HepG2 (cell line): Measurements from ENCODE around the gene SMIM44. TPM values are rescaled to one million over a fixed set of nuclear protein-coding genes. Genes with fewer than 3 reads are reported as not detected.
A peak's percentile ranks its signal among the peaks of the same experiment; 100 is the strongest.

Experiments used
- ATAD3A ChIP-seq: sonication (generic); formaldehyde crosslinking; IDR thresholded peaks from 2 replicates; pipeline ENCODE4 v1.4.0; 2020; ENCODE audit warnings: missing genetic modification reagents
- BRCA1 ChIP-seq: sonication (generic); formaldehyde crosslinking; IDR thresholded peaks from 2 replicates; pipeline ENCODE4 v1.4.0; 2020; ENCODE audit warnings: missing genetic modification reagents
- CBFB ChIP-seq: sonication (generic); formaldehyde crosslinking; IDR thresholded peaks from 2 replicates; pipeline ENCODE4 v1.4.0; 2020; ENCODE audit warnings: missing genetic modification reagents
- GABPA ChIP-seq, 2 experiments: IDR thresholded peaks; 2 replicates each; pipeline ENCODE4 v1.6.1; 2011 to 2016; ENCODE audit warnings: low read depth in 2 of 2, low read length in 1 of 2, missing biosample characterization in 1 of 2, missing genetic modification characterization in 1 of 2
- GTF3A ChIP-seq: sonication (generic); formaldehyde crosslinking; conservative IDR thresholded peaks from 2 replicates; pipeline ENCODE4 v1.4.0; 2020; ENCODE audit warnings: mild to moderate bottlenecking, missing genetic modification reagents
- HNRNPUL1 ChIP-seq: fragments of 200-400 bp; formaldehyde crosslinking; IDR thresholded peaks from 2 replicates; pipeline ENCODE4 v1.6.1; 2017; ENCODE audit warnings: low read depth, mild to moderate bottlenecking, low read length, moderate library complexity
- JUN ChIP-seq: sonication (generic); formaldehyde crosslinking; IDR thresholded peaks from 2 replicates; pipeline ENCODE4 v1.4.0; 2020; ENCODE audit warnings: mild to moderate bottlenecking, missing genetic modification reagents
- MED13 ChIP-seq: sonication (generic); formaldehyde crosslinking; IDR thresholded peaks from 2 replicates; pipeline ENCODE4 v1.5.0; 2020; ENCODE audit warnings: missing genetic modification reagents
- RBFOX2 ChIP-seq: fragments of 200-400 bp; formaldehyde crosslinking; IDR thresholded peaks from 2 replicates; pipeline ENCODE4 v1.6.1; 2017; ENCODE audit warnings: low read depth, mild to moderate bottlenecking, low read length
- SMAD9 ChIP-seq: sonication (generic); formaldehyde crosslinking; IDR thresholded peaks from 2 replicates; pipeline ENCODE4 v1.5.1; 2020; ENCODE audit warnings: mild to moderate bottlenecking, missing genetic modification reagents
- SOX13 ChIP-seq, 3 experiments: fragments of 450-650 bp in 1 of 3; sonication (generic) in 1 of 3; formaldehyde crosslinking in 1 of 3; IDR thresholded peaks in 2 of 3; conservative IDR thresholded peaks in 1 of 3; 2 replicates each; pipeline versions ENCODE4 v1.5.0 to v1.6.1; 2016 to 2020; ENCODE audit warnings: antibody characterized with exemption in 1 of 3, mild to moderate bottlenecking in 1 of 3, missing compliant biosample characterization in 1 of 3, missing genetic modification reagents in 1 of 3, moderate library complexity in 1 of 3
- TCF12 ChIP-seq, 2 experiments: fragments of 450-650 bp in 1 of 2; sonication (generic) in 1 of 2; formaldehyde crosslinking in 1 of 2; IDR thresholded peaks; 2 replicates each; pipeline versions ENCODE4 v1.6.1 to v1.8.0; 2017 to 2022; ENCODE audit warnings: antibody characterized with exemption in 1 of 2, mild to moderate bottlenecking in 1 of 2, missing genetic modification reagents in 1 of 2, moderate library complexity in 1 of 2
- ZNF251 ChIP-seq: sonication (generic); formaldehyde crosslinking; IDR thresholded peaks from 2 replicates; pipeline ENCODE4 v1.9.0; 2021; ENCODE audit warnings: mild to moderate bottlenecking, missing genetic modification reagents
- ZNF333 ChIP-seq: sonication (generic); formaldehyde crosslinking; IDR thresholded peaks from 2 replicates; pipeline ENCODE4 v1.4.0; 2020; ENCODE audit warnings: mild to moderate bottlenecking, missing genetic modification reagents, borderline replicate concordance
- ZNF564 ChIP-seq: sonication (generic); formaldehyde crosslinking; IDR thresholded peaks from 2 replicates; pipeline ENCODE4 v1.8.1; 2023; ENCODE audit warnings: mild to moderate bottlenecking, missing genetic modification reagents
- ZNF572 ChIP-seq: sonication (generic); formaldehyde crosslinking; IDR thresholded peaks from 2 replicates; pipeline ENCODE4 v1.5.1; 2020; ENCODE audit warnings: mild to moderate bottlenecking, missing genetic modification reagents
- ZNF644 ChIP-seq: IDR thresholded peaks from 2 replicates; pipeline ENCODE4 v1.6.1; 2016; ENCODE audit warnings: low read depth
- polyA plus RNA-seq, 8 experiments: library from polyadenylated mRNA; depleted of rRNA in 3 of 8; stranded (reverse) in 7 of 8; unstranded in 1 of 8; fragments of >200 nt; fragmentation: Illumina TruSeq in 4 of 8; extraction: Trizol in 4 of 8; gene quantifications; 2 replicates each; pipeline versions ENCODE4 v1.2.1 to v1.2.3, GENCODE V29; 2011 to 2016; ENCODE audit warnings: low read depth in 4 of 8, missing spikeins in 1 of 8, mixed read lengths in 1 of 8; ENCODE audit not compliant: insufficient read depth in 1 of 8
- total RNA-seq, 5 experiments: library from RNA; depleted of rRNA; stranded (reverse); fragments of >200 nt; fragmentation: Illumina TruSeq; extraction: Trizol; gene quantifications; 2 replicates each; pipeline ENCODE4 v1.2.3, GENCODE V29; 2016; ENCODE audit warnings: low read depth in 1 of 5
- TF ChIP-seq, protein P1 (sequence below): IDR thresholded peaks from 2 replicates; pipeline ENCODE4 v1.6.1; 2016; ENCODE audit warnings: low read depth, borderline replicate concordance
- TF ChIP-seq, protein P2 (sequence below): sonication (generic); formaldehyde crosslinking; IDR thresholded peaks from 2 replicates; pipeline ENCODE4 v1.4.0; 2020; ENCODE audit warnings: missing genetic modification reagents; ENCODE audit errors: not compliant biosample characterization
- TF ChIP-seq, protein P3 (sequence below), 2 experiments: sonication (generic) in 1 of 2; formaldehyde crosslinking in 1 of 2; IDR thresholded peaks; 2 replicates each; pipeline versions ENCODE4 v1.4.0 to v1.6.1; 2016 to 2020; ENCODE audit warnings: borderline replicate concordance in 1 of 2, low read depth in 1 of 2, mild to moderate bottlenecking in 1 of 2, missing genetic modification reagents in 1 of 2
- TF ChIP-seq, protein P4 (sequence below): IDR thresholded peaks from 2 replicates; pipeline ENCODE4 v1.6.1; 2016; ENCODE audit warnings: missing compliant biosample characterization, missing genetic modification reagents, borderline replicate concordance

The SMIM44 gene
- total and polyA plus RNA-seq, 2 of the 13 experiments (the other 11 are each of a cell fraction or from before 2014, with no cell fraction given), result not detected

DNA sequence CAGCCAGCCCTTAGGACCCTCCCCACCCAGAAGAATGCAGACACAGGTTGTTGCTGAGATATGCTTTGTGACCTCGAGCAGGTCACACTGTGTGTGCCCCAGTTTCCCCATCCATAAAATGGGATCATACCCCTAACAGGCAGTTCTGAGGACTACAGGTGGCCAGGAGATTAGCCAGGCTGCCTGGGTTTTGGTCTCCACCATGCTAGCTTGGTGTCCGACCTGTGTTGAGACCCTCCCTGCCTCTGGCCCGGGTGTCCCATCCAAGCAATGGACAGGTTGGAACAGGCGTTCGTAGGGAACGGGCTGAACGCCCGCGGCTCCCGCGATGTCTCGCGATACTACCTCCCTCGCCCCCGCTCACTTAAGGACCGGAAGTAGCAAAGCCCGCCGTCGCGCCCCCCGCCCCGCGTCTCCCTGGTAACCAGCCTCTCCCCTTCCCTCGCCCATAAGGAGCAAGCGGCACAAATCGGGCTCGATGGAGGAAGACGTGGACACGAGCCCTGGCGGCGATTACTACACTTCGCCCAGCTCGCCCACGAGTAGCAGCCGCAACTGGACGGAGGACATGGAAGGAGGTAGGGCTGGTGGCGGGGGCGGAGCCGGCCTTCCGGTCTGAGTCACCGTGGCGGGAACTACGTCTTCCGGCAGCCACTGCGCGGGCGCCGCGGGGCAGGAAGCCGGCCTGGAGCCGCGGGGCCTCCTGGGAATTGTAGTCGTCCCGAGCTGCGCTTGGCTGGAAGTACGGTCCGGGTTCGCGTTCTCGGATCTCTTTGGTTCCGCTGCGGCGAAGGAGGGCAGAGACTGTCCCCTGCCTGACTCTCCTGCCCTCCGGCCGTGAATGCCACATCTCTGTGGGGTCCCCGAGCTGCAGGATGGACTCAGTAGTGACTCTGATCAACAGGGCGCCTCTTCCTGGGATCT lies 48.3 kb downstream of the SMIM44 start (continued):
- TF ChIP-seq, protein P1, sequence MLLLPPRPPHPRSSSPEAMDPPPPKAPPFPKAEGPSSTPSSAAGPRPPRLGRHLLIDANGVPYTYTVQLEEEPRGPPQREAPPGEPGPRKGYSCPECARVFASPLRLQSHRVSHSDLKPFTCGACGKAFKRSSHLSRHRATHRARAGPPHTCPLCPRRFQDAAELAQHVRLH, result no peak
- TF ChIP-seq HNRNPUL1 (no peak), RBFOX2 (peak; percentile 82), ZNF644 (CRISPR knock-in tag) (no peak), JUN (CRISPR knock-in tag) (peak; percentile 51; the same call in 1 of the 2 replicates), TCF12 (IDR thresholded peaks at IDR 0.05) (no peak), TCF12 (CRISPR knock-in tag; IDR thresholded peaks at IDR 0.05) (no peak), ATAD3A (CRISPR knock-in tag) (no peak), SOX13 (IDR thresholded peaks at IDR 0.05) (no peak), SOX13 (CRISPR knock-in tag; conservative IDR thresholded peaks at IDR 0.05 in 1 of 2, IDR thresholded peaks at IDR 0.05 in 1 of 2) (peak in 1 of 2 experiments; percentile 17; a peak in 1 of 4 replicates), ZNF572 (CRISPR knock-in tag) (peak; percentile 82; the same call in 1 of the 2 replicates), SMAD9 (no peak), GABPA (IDR thresholded peaks at IDR 0.05; ENCODE audit: low read depth, low read length) (peak; percentile 79), GABPA (CRISPR knock-in tag; IDR thresholded peaks at IDR 0.05; ENCODE audit: low read depth) (peak; percentile 91), ZNF251 (CRISPR knock-in tag) (no peak), GTF3A (CRISPR knock-in tag) (no peak), BRCA1 (CRISPR knock-in tag) (no peak), MED13 (peak; percentile 29; the same call in 1 of the 2 replicates), ZNF333 (CRISPR knock-in tag) (0 out of 2 replicates have a peak, but pooled peaks have one; percentile 54), CBFB (CRISPR knock-in tag) (no peak), ZNF564 (CRISPR knock-in tag) (no peak)
- TF ChIP-seq, protein P2, sequence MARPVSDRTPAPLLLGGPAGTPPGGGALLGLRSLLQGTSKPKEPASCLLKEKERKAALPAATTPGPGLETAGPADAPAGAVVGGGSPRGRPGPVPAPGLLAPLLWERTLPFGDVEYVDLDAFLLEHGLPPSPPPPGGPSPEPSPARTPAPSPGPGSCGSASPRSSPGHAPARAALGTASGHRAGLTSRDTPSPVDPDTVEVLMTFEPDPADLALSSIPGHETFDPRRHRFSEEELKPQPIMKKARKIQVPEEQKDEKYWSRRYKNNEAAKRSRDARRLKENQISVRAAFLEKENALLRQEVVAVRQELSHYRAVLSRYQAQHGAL (CRISPR knock-in tag), result no peak
- TF ChIP-seq, protein P3, sequence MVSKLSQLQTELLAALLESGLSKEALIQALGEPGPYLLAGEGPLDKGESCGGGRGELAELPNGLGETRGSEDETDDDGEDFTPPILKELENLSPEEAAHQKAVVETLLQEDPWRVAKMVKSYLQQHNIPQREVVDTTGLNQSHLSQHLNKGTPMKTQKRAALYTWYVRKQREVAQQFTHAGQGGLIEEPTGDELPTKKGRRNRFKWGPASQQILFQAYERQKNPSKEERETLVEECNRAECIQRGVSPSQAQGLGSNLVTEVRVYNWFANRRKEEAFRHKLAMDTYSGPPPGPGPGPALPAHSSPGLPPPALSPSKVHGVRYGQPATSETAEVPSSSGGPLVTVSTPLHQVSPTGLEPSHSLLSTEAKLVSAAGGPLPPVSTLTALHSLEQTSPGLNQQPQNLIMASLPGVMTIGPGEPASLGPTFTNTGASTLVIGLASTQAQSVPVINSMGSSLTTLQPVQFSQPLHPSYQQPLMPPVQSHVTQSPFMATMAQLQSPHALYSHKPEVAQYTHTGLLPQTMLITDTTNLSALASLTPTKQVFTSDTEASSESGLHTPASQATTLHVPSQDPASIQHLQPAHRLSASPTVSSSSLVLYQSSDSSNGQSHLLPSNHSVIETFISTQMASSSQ (IDR thresholded peaks at IDR 0.05; ENCODE audit: low read depth), result no peak
- TF ChIP-seq, protein P3 (CRISPR knock-in tag; IDR thresholded peaks at IDR 0.05; ENCODE audit: borderline replicate concordance), result peak; percentile 21; the same call in 1 of the 2 replicates
- TF ChIP-seq, protein P4, sequence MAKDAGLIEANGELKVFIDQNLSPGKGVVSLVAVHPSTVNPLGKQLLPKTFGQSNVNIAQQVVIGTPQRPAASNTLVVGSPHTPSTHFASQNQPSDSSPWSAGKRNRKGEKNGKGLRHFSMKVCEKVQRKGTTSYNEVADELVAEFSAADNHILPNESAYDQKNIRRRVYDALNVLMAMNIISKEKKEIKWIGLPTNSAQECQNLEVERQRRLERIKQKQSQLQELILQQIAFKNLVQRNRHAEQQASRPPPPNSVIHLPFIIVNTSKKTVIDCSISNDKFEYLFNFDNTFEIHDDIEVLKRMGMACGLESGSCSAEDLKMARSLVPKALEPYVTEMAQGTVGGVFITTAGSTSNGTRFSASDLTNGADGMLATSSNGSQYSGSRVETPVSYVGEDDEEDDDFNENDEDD (CRISPR knock-in tag), result peak; percentile 34
